K562 (cell line): Measurements from ENCODE around the gene LRRC38.

ENCODE experiments used
- ATF3 ChIP-seq, 2 experiments: fragments of 450-650 bp in 1 of 2; sonication (generic) in 1 of 2; formaldehyde crosslinking in 1 of 2; IDR thresholded peaks in 1 of 2; conservative IDR thresholded peaks in 1 of 2; 2 replicates each; pipeline versions ENCODE4 v1.6.1 to v1.8.1; 2016 to 2023; ENCODE audit warnings: mild to moderate bottlenecking in 2 of 2, moderate library complexity in 2 of 2, inconsistent platforms in 1 of 2, missing genetic modification reagents in 1 of 2
- CBFA2T2 ChIP-seq: fragments of 450-650 bp; conservative IDR thresholded peaks from 2 replicates; pipeline ENCODE4 v1.6.1; 2017; ENCODE audit warnings: mild to moderate bottlenecking
- CTCF ChIP-seq, 3 experiments: IDR thresholded peaks in 2 of 3; conservative IDR thresholded peaks in 1 of 3; 2 replicates each; pipeline ENCODE4 v1.5.1; 2011 to 2012; ENCODE audit warnings: low read length in 3 of 3, mild to moderate bottlenecking in 3 of 3, control low read depth in 2 of 3, improper control_type of control experiment in 1 of 3, inconsistent platforms in 1 of 3, low read depth in 1 of 3, mixed read lengths in 1 of 3, moderate library complexity in 1 of 3; ENCODE audit not compliant: insufficient read depth in 2 of 3
- ELK1 ChIP-seq: sonication (generic); formaldehyde crosslinking; IDR thresholded peaks from 2 replicates; pipeline ENCODE4 v1.8.1; 2022; ENCODE audit warnings: missing genetic modification reagents
- KLF10 ChIP-seq: fragments of 250-450 bp; sonication (Bioruptor Pico); IDR thresholded peaks from 2 replicates; pipeline ENCODE4 v1.6.1; 2021; ENCODE audit warnings: matching md5 sums
- POLR2A ChIP-seq: fragments of 450-650 bp; conservative IDR thresholded peaks from 2 replicates; pipeline ENCODE4 v1.6.1; 2016
- POLR2B ChIP-seq: fragments of 450-650 bp; IDR thresholded peaks from 2 replicates; pipeline ENCODE4 v1.6.1; 2018; ENCODE audit warnings: low read depth; ENCODE audit not compliant: partially characterized antibody
- TAF1 ChIP-seq: IDR thresholded peaks from 2 replicates; pipeline ENCODE4 v1.6.1; 2011; ENCODE audit warnings: mild to moderate bottlenecking, low read length, moderate library complexity; ENCODE audit not compliant: insufficient read depth, control insufficient read depth, severe bottlenecking; ENCODE audit errors: extremely low read depth
- ZFP36 ChIP-seq: fragments of 150-350 bp; IDR thresholded peaks from 2 replicates; pipeline ENCODE4 v1.6.1; 2018; ENCODE audit warnings: low read length, low read depth; ENCODE audit not compliant: partially characterized antibody
- ZNF24 ChIP-seq: fragments of 450-650 bp; IDR thresholded peaks from 2 replicates; pipeline ENCODE4 v1.6.1; 2016
- ZNF263 ChIP-seq: sonication (generic); formaldehyde crosslinking; IDR thresholded peaks from 2 replicates; pipeline ENCODE4 v1.8.0; 2022; ENCODE audit warnings: mild to moderate bottlenecking, missing genetic modification reagents, borderline replicate concordance
- ZNF324 ChIP-seq: fragments of 250-450 bp; sonication (Bioruptor Pico); IDR thresholded peaks from 2 replicates; pipeline ENCODE4 v1.4.0; 2020; ENCODE audit warnings: mild to moderate bottlenecking

GRCh38 chr1:13540866-13541265 is 27.1 kb upstream of the LRRC38 start:
- TF ChIP-seq POLR2B (no peak), ATF3 (IDR thresholded peaks at IDR 0.05) (no peak), ATF3 (CRISPR knock-in tag; conservative IDR thresholded peaks at IDR 0.05) (no peak), ZNF324 (CRISPR knock-in tag) (no peak), ZNF24 (no peak), CBFA2T2 (no peak), ZNF263 (CRISPR knock-in tag) (no peak), TAF1 (no peak), ELK1 (CRISPR knock-in tag) (no peak), ZFP36 (no peak), CTCF (IDR thresholded peaks at IDR 0.05 in 2 of 3, conservative IDR thresholded peaks at IDR 0.05 in 1 of 3; ENCODE audit: insufficient read depth in 2 of 3, low read depth in 1 of 3, low read length in 3 of 3) (no peak), POLR2A (no peak), KLF10 (CRISPR knock-in tag) (no peak)
